Activated naive CD8-positive, alpha-beta T cell treated with anti-CD3 and anti-CD28 coated beads, Interleukin-2, amount 50 U/mL, for 24 hours (primary cell): ENCODE results near the gene NDUFV1.
"Not testable (repeated sequence)": the region's sequence is repeated elsewhere in the genome, so short reads cannot be mapped to it uniquely, and the experiment has no call there.

Source experiments
- ATAC-seq: fragments of 150-1000 bp; cut with Tn5 transposase; one replicate; pipeline ENCODE4 v1.10.0; 2021
- DNase-seq: peaks from one replicate; pipeline ENCODE4 v3.0.0; 2021
- H3K27ac Mint-ChIP-seq: one replicate; pipeline ENCODE4 v1.8.0; 2021; ENCODE audit warnings: mild to moderate bottlenecking, mixed read lengths
- H3K27me3 Mint-ChIP-seq: one replicate; pipeline ENCODE4 v1.8.0; 2021; ENCODE audit warnings: mixed read lengths
- H3K36me3 Mint-ChIP-seq: one replicate; pipeline ENCODE4 v1.8.0; 2021; ENCODE audit warnings: low read depth, mixed read lengths
- H3K4me1 Mint-ChIP-seq: one replicate; pipeline ENCODE4 v1.8.0; 2021; ENCODE audit warnings: mixed read lengths
- H3K4me3 Mint-ChIP-seq: one replicate; pipeline ENCODE4 v1.8.0; 2021; ENCODE audit warnings: mild to moderate bottlenecking, moderate library complexity, mixed read lengths
- H3K9me3 Mint-ChIP-seq: one replicate; pipeline ENCODE4 v1.8.0; 2021; ENCODE audit warnings: mixed read lengths

The NDUFV1 gene

DNA sequence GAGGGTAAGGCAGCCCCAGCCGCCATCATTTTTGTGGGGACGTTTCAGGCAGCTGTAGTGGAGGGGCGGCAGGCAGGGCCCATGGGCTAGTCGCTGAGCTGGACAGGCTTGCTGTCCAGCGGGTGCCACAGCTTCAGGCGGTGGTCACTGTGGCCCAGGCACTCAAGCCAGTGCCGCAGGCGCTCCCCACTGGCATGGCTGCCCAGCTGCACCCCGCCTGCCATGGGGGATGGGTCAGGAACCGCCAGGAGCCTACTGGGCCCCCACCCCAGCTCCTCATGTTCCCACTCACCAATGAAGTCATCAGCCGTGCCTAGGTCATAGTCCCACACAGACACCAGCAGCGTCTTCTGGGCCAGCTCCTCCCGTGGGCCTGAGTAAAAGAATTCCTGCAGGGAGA, 6.0 kb downstream of the NDUFV1 start:
- Mint-ChIP-seq H3K4me1 (peaks cover 51% of the 10 kb centered on the region), H3K36me3 (peaks cover 28% of the 10 kb centered on the region), H3K9me3 (no peaks in the 10 kb centered on the region), H3K27me3 (peaks cover 1% of the 10 kb centered on the region), H3K27ac (peak overlapping the region; percentile 73), H3K4me3 (no peak overlapping the region)
- DNase-seq (no peak), ATAC-seq (no peak)

GRCh38 chr11:67613313-67613959, 6.7 kb downstream of the NDUFV1 start:
- Mint-ChIP-seq H3K36me3 (peaks cover 26% of the 10 kb centered on the region), H3K27ac (peak overlapping the region; percentile 91), H3K27me3 (peaks cover 1% of the 10 kb centered on the region), H3K4me3 (peak overlapping the region; percentile 76), H3K4me1 (peaks cover 45% of the 10 kb centered on the region), H3K9me3 (no peaks in the 10 kb centered on the region)
- no peak for ATAC-seq
- no peak for DNase-seq

DNA sequence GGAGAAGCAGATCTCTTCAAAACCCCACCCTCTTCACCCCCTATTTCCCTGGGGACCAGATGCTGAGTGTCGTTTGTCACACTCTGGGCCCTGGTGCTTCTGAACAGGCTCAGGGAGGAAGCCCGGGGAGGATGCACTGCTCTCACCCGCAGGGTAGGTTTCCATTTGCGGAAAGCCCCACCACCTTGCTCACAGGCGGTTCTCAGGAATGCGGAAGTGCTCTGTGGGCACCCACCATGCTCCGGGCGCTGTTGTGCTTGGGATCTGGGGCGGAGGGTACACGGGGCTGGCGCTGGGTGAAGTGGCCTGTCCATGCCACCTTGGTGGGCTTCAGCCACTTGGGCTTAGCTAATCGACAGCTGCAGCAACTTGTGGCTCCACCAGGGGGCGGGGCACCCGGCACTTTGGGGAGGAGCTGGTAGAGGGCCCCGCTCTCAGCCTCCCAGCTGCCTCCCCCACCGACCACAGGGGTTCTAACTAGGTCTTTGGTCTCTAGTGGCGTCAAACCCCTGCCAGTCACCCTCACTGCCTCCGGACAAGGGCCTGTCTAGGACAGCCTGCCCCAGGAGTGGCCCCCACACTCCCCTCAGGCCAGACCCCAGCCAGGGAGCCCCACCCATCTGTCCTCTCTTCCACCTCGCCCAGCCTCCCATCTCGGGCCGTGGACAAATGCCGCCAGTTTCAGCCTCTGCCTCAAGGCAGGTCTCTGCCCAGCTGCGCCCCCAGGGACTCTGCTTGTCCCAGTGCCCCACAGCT, 7.4 kb downstream of the NDUFV1 start:
- Mint-ChIP-seq H3K27ac (peak overlapping the region; percentile 91), H3K4me1 (peaks cover 38% of the 10 kb centered on the region), H3K36me3 (peaks cover 21% of the 10 kb centered on the region), H3K27me3 (peaks cover 1% of the 10 kb centered on the region), H3K9me3 (no peaks in the 10 kb centered on the region), H3K4me3 (peak overlapping the region; percentile 76)
- peak; percentile 84 for DNase-seq
- peak; percentile 85 for ATAC-seq

- H3K9me3 Mint-ChIP-seq, result no peaks in the 10 kb centered on the region
- peaks cover 1% of the 10 kb centered on the region for H3K27me3 Mint-ChIP-seq
- peaks cover 37% of the 10 kb centered on the region for H3K4me1 Mint-ChIP-seq
- DNase-seq, result peak; percentile 86
- peaks cover 16% of the 10 kb centered on the region for H3K36me3 Mint-ChIP-seq
- ATAC-seq, result peak; percentile 49
- H3K27ac Mint-ChIP-seq, result peak overlapping the region; percentile 91
- peak overlapping the region; percentile 76 for H3K4me3 Mint-ChIP-seq
Observed at GRCh38 chr11:67614730-67615714, 8.3 kb downstream of the NDUFV1 start.

DNA sequence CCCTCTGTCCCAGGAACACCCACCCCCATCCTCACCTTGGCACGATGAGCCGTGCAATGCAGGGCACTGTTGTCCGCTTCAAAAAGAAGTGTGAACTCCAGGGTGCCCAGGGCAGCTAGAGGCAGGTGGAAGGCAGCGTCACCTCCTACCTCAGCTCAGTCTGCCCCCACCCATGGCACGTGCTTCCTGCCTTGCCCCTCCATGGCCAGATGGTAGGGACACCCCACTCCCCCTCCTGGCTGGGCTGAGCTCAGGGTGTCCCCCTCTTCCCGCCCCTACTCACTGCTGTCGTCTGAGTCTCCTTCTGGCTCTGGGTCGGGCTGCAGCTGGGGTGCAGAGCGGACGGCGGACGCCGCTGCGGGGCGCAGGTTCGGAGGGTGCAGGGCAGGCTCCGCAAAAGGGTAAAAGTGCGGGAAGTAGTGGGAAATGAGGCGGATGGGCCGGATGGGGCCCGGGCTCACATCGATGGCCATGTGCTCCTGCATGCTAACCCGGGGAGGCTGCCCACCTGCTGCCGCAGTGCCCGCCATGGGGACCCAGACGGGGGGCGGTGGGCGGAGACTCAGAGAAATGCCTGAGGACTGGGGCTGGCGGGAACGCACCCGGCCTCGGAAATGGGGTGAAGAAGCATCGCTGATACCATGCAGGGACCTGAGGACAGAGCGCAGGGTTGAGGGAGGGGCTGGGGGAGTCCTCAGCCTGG, 9.1 kb downstream of the NDUFV1 start:
- peak overlapping the region; percentile 60 for H3K4me3 Mint-ChIP-seq
- peaks cover 37% of the 10 kb centered on the region for H3K4me1 Mint-ChIP-seq
- H3K27ac Mint-ChIP-seq, result peak overlapping the region; percentile 56
- no peak for ATAC-seq
- H3K36me3 Mint-ChIP-seq, result peaks cover 12% of the 10 kb centered on the region
- peaks cover 1% of the 10 kb centered on the region for H3K27me3 Mint-ChIP-seq
- DNase-seq, result no peak
- H3K9me3 Mint-ChIP-seq, result no peaks in the 10 kb centered on the region

GRCh38 chr11:67616431-67617242, 9.9 kb downstream of the NDUFV1 start:
- Mint-ChIP-seq H3K27me3 (peaks cover 1% of the 10 kb centered on the region), H3K9me3 (no peaks in the 10 kb centered on the region), H3K4me1 (peaks cover 37% of the 10 kb centered on the region), H3K36me3 (peaks cover 12% of the 10 kb centered on the region), H3K27ac (peak overlapping the region; percentile 56), H3K4me3 (peak overlapping the region; percentile 60)
- DNase-seq (no peak), ATAC-seq (no peak)

- Mint-ChIP-seq H3K9me3 (no peaks in the 10 kb centered on the region), H3K27me3 (peaks cover 1% of the 10 kb centered on the region), H3K27ac (peak overlapping the region; percentile 56), H3K36me3 (peaks cover 9% of the 10 kb centered on the region), H3K4me3 (peak overlapping the region; percentile 4), H3K4me1 (peaks cover 37% of the 10 kb centered on the region)
- DNase-seq (no peak), ATAC-seq (no peak)
Observed at GRCh38 chr11:67617243-67617953, 10.7 kb downstream of the NDUFV1 start.

DNA sequence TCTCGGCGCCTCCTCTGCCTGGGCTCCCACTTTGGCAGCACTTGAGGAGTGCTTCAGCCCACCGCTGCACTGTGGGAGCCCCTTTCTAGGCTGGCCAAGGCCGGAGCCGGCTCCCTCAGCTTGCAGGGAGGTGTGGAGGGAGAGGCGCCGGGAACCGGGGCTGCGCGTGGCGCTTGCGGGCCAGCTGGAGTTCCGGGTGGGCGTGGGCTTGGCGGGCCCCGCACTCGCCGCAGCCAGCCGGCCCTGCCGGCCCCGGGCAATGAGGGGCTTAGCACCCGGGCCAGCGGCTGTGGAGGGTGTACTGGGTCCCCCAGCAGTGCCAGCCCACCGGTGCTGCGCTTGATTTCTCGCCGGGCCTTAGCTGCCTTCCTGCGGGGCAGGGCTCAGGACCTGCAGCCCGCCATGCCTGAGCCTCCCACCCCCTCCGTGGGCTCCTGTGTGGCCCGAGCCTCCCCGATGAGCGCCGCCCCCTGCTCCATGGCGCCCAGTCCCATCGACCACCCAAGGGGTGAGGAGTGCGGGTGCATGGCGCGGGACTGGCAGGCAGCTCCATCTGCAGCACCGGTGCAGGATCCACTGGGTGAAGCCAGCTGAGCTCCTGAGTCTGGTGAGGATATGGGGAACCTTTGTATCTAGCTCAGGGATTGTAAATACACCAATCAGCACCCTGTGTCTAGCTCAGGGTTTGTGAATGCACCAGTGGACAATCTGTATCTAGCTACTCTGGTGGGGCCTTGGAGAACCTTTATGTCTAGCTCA, 12.3 kb downstream of the NDUFV1 start:
- H3K36me3 Mint-ChIP-seq, H3K9me3 Mint-ChIP-seq, DNase-seq, H3K27ac Mint-ChIP-seq, H3K27me3 Mint-ChIP-seq, H3K4me3 Mint-ChIP-seq, ATAC-seq: not testable (repeated sequence)
- H3K4me1 Mint-ChIP-seq, result peaks cover 23% of the 10 kb centered on the region

- peaks cover 14% of the 10 kb centered on the region for H3K4me1 Mint-ChIP-seq
- H3K4me3 Mint-ChIP-seq, H3K9me3 Mint-ChIP-seq, ATAC-seq, H3K27me3 Mint-ChIP-seq, H3K27ac Mint-ChIP-seq, H3K36me3 Mint-ChIP-seq, DNase-seq: not testable (repeated sequence)
Observed at GRCh38 chr11:67619683-67620618, 13.2 kb downstream of the NDUFV1 start.

- H3K27me3 Mint-ChIP-seq, H3K9me3 Mint-ChIP-seq, ATAC-seq, H3K4me1 Mint-ChIP-seq, H3K27ac Mint-ChIP-seq, H3K36me3 Mint-ChIP-seq, DNase-seq, H3K4me3 Mint-ChIP-seq: not testable (repeated sequence)
Observed at GRCh38 chr11:67620621-67621020, 13.9 kb downstream of the NDUFV1 start.

- H3K27me3 Mint-ChIP-seq, H3K27ac Mint-ChIP-seq, H3K4me3 Mint-ChIP-seq, DNase-seq, H3K4me1 Mint-ChIP-seq, H3K9me3 Mint-ChIP-seq, H3K36me3 Mint-ChIP-seq, ATAC-seq: not testable (repeated sequence)
Observed at GRCh38 chr11:67621928-67622327, 15.2 kb downstream of the NDUFV1 start.
